ENCODE data around the gene UTP14C. TPM values are rescaled to one million over a fixed set of nuclear protein-coding genes. Genes with fewer than 3 reads are reported as not detected.

Gene UTP14C
- total and polyA plus RNA-seq, 4 experiments from 2014 or later: 1.9 to 16.1 (median 9.3) TPM

DNA sequence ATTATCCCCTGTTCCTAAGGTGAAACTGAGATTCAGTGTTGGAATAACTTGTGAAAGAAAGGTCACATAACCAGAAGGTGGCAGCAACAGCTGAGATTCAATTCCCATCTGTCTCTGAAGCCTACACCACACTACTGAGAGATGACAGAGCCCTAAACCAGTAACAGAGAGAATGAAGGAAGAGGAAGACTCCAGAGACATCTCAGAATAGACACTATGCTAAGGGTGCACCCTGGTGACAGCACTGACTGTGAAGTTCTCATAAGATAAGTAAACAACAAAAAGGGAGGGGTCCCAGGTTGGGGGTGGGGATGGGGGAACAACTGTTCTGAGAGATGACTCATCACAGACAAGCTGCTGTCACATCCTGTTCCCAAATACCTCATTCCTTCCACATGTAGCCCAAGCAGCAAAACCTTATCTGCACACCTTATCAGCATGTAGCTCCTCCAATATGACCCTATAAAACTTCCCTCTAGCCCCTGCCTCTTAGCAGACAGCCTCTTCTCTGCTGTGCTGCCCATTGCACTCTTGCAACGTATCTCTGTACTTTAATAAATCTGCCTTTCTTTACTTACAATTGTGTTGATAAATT, 46.5 kb downstream of the UTP14C start:
- DNase-seq: peak in 1 of 5 donors; percentile 41
- no peak overlapping the region for H3K27ac ChIP-seq (ENCODE audit: low read depth, low read length)
- H3K27ac Mint-ChIP-seq: no peak overlapping the region
- H3K36me3 Mint-ChIP-seq: peaks cover 7% of the 10 kb centered on the region in 2 donors
- H3K27me3 Mint-ChIP-seq: peaks cover 18 to 26% of the 10 kb centered on the region in 2 donors
- H3K9me3 ChIP-seq (ENCODE audit: control insufficient read depth in 1 of 2, low read length in 2 of 2): peaks cover 0 to 6% of the 10 kb centered on the region in 2 donors
- intact Hi-C loops (cut with micrococcal nuclease): no loop called here
- no peak overlapping the region for H3K4me3 ChIP-seq (ENCODE audit: low read length in 2 of 2)
- no peak overlapping the region for H3K4me3 Mint-ChIP-seq
- POLR2A ChIA-PET (ENCODE audit: partially characterized antibody): no interaction called here
- H3K36me3 ChIP-seq (ENCODE audit: insufficient read depth, low read length): no peaks in the 10 kb centered on the region
- CTCF ChIA-PET (ENCODE audit: partially characterized antibody): interaction anchor here (1.3 kb wide), 1 partner anchor 34 kb away, joined by 3 read pairs; no protein-coding TSS in a partner anchor
- no peaks in the 10 kb centered on the region for H3K27me3 ChIP-seq (ENCODE audit: insufficient read depth, low read length)
- no peaks in the 10 kb centered on the region for H3K4me1 ChIP-seq (ENCODE audit: insufficient read depth, low read length)
- H3K9me3 Mint-ChIP-seq: peaks cover 0 to 41% (median 33%) of the 10 kb centered on the region in 8 donors
- peaks cover 0 to 4% (median under 1%) of the 10 kb centered on the region in 4 donors for H3K4me1 Mint-ChIP-seq

Other genes starting within 250 kb of the UTP14C start
- gene DHRS12, start 220.5 kb upstream of the UTP14C start, total RNA-seq: 10 to 100 TPM; 23.6 to 24.3 TPM
- gene DHRS12, start 220.5 kb upstream of the UTP14C start, polyA plus RNA-seq: 10 to 100 TPM; 37.1 to 38.9 TPM
- gene TMEM272, start 179.5 kb upstream of the UTP14C start, total RNA-seq: 1 to 10 TPM; 7.9 to 9.0 TPM
- under 1 TPM in 1 of 2 donors, not detected in 1; 0.41 TPM for gene TMEM272, start 179.5 kb upstream of the UTP14C start, polyA plus RNA-seq
- gene CCDC70, start 162.7 kb upstream of the UTP14C start, total RNA-seq: not detected
- not detected for gene CCDC70, start 162.7 kb upstream of the UTP14C start, polyA plus RNA-seq
- gene ATP7B, start 13.2 kb upstream of the UTP14C start, total RNA-seq: 1 to 10 TPM in 1 of 2 experiments, under 1 TPM in 1; 0.97 to 1.4 TPM
- gene ATP7B, start 13.2 kb upstream of the UTP14C start, polyA plus RNA-seq: under 1 TPM; 0.28 to 0.77 TPM
- 10 to 100 TPM; 37.2 to 42.2 TPM for gene ALG11, start 12.3 kb upstream of the UTP14C start, total RNA-seq
- 10 to 100 TPM; 23.3 to 25.8 TPM for gene ALG11, start 12.3 kb upstream of the UTP14C start, polyA plus RNA-seq
- gene NEK5, start 104.4 kb downstream of the UTP14C start, total RNA-seq: not detected
- gene NEK5, start 104.4 kb downstream of the UTP14C start, polyA plus RNA-seq: under 1 TPM in 1 of 2 donors, not detected in 1; 0.06 TPM
- 1 to 10 TPM; 6.4 to 8.2 TPM for gene NEK3, start 134.9 kb downstream of the UTP14C start, total RNA-seq
- 1 to 10 TPM; 3.4 to 7.3 TPM for gene NEK3, start 134.9 kb downstream of the UTP14C start, polyA plus RNA-seq